Esophagus muscularis mucosa (tissue), 3 donors: ENCODE measurements around the gene CSNK1G1.

Source experiments
- POLR2A ChIP-seq: fragments of 450-650 bp; IDR thresholded peaks from one replicate; pipeline ENCODE4 v1.6.1; 2017; ENCODE audit warnings: antibody characterized with exemption, moderate library complexity, mild to moderate bottlenecking, low read depth
- POLR2AphosphoS5 ChIP-seq, 2 donors: sonication (generic); formaldehyde crosslinking; IDR thresholded peaks; one replicate each; pipeline ENCODE4 v1.6.1; 2017; ENCODE audit warnings: antibody characterized with exemption in 2 of 2
- TF ChIP-seq, protein P1 (sequence below), 3 experiments: fragments of 200-600 bp in 2 of 3; fragments of 450-650 bp in 1 of 3; sonication (generic) in 2 of 3; IDR thresholded peaks; one replicate each; pipeline ENCODE4 v1.5.1; 2017 to 2019; ENCODE audit warnings: antibody characterized with exemption in 3 of 3, mild to moderate bottlenecking in 2 of 3, moderate library complexity in 1 of 3

DNA sequence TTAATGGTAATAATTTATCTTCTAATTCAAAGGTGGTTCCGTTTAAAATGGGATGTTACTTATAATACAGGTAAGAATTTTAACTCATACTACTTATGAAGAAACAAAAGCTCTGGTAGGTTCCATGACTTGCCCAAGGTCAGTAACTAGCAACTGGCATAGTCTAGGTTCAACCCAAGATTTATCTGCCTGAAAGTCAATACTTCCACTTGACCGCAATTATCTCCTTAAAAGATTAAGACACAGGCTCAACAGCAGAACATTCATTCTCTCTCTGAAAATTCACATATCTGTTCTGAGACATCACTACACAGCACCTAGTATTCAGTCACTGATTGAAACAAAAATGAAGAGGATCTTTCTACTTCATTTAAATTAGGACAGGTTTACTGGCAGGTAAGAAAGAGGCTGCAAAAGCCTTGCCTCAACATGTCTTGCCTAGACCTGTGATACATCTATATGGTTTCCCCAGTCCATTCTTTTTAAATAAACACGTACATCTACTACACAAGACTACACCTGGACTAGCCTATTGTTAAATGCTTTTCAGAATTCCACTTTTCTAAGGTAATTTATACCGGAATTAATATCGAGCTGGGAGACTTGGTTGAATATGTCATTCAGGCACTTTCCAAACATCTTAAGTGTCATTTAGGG lies 1.2 kb downstream of the CSNK1G1 start:
- TF ChIP-seq POLR2AphosphoS5 (IDR thresholded peaks at IDR 0.05): no peak
- TF ChIP-seq POLR2A: no peak
- TF ChIP-seq, protein P1, sequence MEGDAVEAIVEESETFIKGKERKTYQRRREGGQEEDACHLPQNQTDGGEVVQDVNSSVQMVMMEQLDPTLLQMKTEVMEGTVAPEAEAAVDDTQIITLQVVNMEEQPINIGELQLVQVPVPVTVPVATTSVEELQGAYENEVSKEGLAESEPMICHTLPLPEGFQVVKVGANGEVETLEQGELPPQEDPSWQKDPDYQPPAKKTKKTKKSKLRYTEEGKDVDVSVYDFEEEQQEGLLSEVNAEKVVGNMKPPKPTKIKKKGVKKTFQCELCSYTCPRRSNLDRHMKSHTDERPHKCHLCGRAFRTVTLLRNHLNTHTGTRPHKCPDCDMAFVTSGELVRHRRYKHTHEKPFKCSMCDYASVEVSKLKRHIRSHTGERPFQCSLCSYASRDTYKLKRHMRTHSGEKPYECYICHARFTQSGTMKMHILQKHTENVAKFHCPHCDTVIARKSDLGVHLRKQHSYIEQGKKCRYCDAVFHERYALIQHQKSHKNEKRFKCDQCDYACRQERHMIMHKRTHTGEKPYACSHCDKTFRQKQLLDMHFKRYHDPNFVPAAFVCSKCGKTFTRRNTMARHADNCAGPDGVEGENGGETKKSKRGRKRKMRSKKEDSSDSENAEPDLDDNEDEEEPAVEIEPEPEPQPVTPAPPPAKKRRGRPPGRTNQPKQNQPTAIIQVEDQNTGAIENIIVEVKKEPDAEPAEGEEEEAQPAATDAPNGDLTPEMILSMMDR (IDR thresholded peaks at IDR 0.05): no peak
